Hypothalamus (tissue), 51 donors: Measurements from ENCODE around the gene TASOR.
A peak's percentile ranks its signal among the peaks of the same experiment; 100 is the strongest.
"Not testable (repeated sequence)": the region's sequence is repeated elsewhere in the genome, so short reads cannot be mapped to it uniquely, and the experiment has no call there.

Source experiments
- DNase-seq, 51 donors: peaks; one replicate each; lab custom pipeline; 2025; lab: John Stamatoyannopoulos, UW

TASOR gene, protein sequence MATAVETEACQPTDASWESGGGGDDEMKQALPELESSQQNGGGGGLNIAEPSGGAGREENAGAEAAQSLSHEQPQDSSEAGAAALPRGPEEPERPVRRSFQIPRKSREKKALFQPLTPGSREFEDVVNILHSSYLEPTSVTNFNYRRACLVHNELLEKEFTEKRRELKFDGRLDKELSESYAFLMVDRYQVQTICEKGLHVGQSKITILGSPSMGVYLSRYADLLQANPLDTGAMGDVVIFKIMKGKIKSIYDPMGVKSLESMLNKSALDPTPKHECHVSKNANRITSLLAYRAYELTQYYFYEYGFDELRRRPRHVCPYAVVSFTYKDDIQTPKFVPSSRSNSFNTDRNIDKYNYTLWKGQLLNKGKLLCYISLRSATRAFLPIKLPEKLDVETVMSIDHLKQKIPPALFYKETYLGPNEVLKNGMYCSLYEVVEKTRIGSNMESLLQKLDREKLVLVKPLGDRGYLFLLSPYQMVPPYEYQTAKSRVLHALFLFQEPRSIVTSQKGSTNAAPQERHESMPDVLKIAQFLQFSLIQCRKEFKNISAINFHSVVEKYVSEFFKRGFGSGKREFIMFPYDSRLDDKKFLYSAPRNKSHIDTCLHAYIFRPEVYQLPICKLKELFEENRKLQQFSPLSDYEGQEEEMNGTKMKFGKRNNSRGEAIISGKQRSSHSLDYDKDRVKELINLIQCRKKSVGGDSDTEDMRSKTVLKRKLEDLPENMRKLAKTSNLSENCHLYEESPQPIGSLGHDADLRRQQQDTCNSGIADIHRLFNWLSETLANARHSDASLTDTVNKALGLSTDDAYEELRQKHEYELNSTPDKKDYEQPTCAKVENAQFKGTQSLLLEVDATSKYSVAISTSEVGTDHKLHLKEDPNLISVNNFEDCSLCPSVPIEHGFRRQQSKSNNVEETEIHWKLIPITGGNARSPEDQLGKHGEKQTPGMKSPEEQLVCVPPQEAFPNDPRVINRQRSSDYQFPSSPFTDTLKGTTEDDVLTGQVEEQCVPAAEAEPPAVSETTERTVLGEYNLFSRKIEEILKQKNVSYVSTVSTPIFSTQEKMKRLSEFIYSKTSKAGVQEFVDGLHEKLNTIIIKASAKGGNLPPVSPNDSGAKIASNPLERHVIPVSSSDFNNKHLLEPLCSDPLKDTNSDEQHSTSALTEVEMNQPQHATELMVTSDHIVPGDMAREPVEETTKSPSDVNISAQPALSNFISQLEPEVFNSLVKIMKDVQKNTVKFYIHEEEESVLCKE (N-terminal part only)

DNA sequence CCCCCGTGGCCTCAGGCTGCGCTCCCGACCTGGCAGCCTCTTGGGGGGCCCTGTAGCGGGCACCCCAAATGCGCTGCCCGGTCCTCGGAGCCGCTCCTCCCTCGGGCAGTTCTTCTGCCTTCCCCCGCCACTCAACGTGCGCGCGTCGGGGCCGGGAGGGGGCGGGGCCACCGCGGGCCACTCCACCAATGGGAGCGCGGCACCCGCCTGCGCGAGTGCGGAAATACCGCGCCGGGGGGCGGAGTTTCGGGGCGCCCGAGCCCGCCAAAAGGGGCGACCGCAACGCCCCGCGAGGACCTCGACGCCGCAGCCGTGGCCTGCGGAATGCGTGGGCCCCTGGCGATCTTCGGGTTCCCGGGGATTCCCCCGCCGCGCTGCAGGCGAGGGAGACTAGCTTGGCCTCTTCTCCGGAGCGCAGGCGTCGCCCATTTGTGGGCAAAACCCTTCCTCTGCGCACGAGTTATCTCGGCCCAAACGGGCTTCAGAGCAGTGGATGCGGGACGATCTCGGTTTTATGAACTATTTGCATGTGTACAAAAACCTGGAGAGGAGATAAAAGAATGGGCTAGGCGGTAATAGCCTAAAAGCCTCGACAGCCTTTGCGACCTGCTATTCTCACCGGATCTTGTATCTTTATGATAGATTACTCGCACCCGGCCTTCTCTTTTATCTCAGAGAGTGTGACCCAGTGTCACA, at the start of gene TASOR:
Gene TASOR, minus strand, starts transcription at position 144 of the 696 bp plus-strand sequence. CDS start 259 bp downstream, outside the sequence.
- DNase-seq: peak in 49 of 51 donors; percentile 15 to 87 (median 67)

DNA sequence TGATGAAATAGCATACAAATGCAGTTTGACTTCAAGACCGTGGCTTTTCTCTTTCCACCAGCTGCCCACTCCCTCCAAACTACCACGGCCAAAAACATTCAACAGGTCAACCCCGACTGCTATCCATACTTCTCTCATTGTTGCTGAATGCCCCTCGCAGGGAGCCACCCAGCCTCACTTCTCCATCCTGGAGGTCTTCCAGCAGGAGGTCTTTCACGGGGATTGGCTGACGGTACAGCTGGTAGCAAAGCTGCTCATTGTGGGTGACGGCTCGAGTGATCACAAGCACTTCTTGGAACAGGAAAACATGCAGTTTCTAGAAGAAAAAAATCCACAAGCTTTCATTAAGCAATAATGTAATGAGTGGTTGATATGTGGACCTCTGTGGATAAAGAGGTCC, 49.0 kb upstream of the TASOR start:
- no peak for DNase-seq

DNA sequence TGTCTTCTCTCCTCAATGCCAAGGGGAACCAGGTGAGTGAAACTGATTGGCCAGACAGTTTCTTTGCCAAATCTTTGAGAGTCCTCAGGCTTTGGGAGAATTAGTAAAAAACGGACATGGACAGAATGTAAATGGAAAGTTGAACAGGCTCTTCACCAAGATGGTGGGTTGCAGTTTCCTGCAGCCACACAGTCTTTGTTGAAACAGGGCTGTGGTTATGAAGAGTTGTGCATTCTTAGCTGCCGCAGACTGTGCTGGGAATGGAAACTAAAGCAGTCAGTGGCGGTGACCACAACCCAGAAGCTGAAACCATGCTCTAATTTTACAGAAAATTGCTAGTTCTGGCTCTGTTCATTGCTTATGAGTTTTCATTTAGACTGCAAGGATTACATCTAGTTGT, 42.1 kb upstream of the TASOR start:
- DNase-seq: no peak

DNA sequence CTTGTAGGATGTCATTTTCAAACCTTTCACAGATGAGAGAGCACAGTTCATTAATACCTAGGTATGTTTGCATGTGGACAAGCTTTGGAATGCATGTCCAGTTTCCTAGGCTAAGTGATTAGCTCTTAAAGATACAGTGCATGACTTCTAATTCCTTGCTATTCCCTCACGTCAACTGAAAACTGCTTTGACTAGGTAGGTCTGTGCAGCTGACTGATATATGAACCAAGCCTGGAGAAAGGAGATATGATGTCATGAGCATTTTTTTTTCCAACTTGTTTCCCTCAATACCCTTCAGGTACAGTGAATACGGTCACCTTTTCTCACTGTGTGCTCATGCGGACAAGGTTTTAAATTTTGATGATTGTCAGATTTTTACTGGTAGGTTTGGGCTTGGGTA, 41.6 kb upstream of the TASOR start:
- no peak for DNase-seq

DNA sequence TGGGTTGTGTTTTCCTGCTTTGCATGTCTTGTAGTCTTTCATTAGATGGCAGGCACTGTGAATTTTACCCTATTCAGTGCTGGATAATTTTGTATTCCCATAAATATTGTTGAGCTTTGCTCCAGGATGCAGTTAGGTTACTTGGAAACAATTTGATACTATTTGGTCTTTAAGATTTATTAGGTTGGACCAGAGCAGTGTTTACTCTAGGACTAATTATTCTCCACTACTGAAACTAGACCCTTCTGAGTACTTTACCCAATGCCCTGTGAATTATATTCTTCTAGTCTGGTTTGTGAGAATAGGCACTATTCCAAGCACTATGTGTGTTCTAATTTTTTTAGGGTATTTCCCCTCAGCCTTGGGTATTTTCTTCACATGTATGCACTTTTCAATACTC, 37.8 kb upstream of the TASOR start:
- DNase-seq: no peak

DNA sequence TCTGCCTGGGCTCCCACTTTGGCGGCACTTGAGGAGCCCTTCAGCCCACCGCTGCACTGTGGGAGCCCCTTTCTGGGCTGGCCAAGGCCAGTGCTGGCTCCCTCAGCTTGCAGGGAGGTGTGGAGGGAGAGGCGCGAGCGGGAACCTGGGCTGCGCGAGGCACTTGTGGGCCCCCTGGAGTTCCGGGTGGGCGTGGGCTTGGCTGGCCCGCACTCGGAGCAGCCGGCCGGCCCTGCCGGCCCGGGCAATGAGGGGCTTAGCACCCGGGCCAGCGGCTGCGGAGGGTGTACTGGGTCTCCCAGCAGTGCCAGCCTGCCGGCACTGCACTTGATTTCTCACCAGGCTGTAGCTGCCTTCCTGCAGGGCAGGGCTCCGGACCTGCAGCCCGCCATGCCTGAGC, 35.7 kb upstream of the TASOR start:
- DNase-seq: not testable (repeated sequence)

DNA sequence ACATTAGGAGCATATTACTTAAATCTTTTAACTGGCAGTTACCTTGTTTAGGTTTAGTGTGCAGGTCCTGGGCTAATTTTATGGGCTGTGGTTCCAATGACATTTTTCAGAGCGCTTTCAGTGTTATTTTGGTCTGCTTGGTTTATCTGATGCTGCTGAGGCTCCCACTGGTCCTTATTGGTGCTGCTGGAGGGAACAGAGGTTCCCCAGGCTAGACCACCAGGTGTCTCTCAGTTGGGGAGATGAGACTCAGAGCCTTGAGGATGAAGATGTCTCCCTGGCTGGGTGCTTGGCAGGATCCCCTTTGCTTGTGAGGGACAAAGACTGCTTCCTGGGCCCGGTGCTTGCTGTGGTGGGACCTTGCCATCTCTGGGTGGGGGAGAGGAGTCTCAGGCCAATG, 28.3 kb upstream of the TASOR start:
- DNase-seq: no peak

DNA sequence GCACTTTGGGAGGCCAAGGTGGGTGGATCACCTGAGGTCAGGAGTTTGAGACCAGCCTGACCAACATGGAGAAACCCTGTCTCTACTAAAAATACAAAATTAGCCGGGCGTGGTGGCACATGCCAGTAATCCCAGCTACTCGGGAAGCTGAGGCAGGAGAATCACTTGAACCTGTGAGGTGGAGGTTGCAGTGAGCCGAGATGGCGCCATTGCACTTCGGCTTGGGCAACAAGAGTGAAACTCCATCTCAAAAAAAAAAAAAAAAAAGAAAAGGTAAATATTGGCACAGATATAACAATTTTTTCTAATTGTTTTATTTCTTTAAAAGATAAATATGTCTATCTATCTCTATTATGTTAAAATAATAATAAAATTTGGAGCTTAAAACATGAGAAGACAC, 24.3 kb upstream of the TASOR start:
- DNase-seq: not testable (repeated sequence)

DNA sequence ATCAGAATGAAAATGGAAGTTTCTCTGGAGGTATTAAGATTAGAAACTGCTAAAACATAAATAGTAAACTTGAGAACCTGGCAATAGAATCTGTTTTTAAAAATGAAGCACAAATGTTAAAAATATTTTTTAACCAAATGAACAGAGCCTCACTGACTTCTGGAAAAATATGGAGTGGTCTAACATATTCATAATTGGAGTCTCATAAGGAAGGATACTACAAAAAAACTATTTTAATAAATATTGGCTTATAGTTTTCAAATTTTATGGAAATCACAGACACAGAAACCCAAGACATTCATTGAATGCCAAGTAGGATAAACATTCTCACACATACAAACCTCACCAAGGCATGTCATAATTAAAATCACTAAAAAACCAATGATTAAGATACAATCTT, 23.6 kb upstream of the TASOR start:
- DNase-seq: no peak

DNA sequence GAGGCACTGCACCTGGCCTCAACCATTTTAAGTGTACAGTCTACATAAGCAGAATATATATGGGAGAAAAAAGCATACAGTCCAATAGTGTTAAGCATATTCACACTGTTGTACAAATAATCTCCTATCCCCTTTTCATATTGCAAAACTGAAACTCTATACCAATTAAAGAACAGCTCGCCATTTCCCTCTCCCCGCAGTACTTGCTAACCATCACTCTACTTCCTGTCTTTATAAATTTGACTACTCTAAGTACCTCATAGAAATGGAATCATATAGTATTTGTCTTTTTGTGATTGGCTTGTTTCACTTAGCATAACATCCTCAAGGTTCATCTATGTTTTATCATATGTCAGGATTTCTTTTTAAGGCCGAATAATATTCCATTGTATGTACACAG, 21.6 kb upstream of the TASOR start:
- DNase-seq: no peak

DNA sequence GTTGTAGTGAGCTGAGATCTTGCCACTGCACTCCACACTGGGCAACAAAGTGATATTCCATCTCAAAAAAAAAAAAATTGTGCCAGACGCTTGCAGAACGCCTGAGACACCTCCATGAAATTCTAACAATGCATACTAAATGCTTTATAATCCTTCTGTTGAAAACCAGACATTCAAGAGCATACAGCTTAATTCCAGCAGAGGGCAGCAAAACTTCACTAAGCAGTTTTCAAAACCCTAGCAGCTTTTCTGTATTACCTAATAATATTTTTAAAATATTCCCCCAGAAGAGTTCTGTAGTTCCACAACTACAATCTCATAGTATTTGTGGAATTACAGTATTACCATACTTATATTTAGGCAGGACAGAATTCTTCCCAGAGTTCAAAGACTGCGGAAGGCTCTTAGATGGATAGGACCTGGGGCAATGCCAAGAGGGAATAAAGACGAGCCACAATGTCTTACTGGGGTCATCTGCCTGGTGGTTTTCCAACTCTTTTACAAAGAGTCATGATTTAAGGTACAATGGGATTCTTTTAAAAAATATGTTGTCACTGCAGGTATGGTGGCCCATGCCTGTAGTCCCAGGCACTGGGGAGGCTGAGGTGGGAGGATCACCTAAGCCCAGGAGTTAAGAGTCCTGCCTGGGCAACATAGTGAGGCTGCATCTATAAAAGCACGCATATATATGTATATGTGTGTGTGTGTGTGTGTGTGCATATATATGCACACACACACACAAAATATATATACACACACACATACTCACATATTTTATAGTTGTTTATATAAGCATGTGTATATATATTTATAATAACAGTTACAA, 19.6 kb upstream of the TASOR start:
- DNase-seq: peak in 18 of 51 donors; percentile 1 to 71 (median 25)

DNA sequence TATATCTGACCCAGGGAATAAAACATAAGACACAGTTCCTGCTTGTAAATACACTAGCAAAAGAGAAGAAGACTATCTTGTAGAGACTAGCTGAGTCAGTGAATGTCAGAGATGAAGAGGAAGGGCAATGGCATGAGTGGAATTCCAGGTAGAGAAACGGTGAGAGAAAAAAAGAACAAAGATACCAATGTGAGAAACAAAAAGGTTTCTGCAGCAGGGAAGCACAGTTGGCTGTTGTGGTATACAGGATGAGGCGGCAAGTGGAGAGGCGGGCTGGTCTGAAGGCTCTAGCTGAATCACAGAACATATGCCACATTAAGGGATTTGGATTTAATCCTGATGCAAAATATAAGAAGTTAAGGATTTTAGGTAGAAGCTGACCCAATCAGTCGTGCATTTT, 17.1 kb upstream of the TASOR start:
- DNase-seq: peak in 1 of 51 donors; percentile 1

DNA sequence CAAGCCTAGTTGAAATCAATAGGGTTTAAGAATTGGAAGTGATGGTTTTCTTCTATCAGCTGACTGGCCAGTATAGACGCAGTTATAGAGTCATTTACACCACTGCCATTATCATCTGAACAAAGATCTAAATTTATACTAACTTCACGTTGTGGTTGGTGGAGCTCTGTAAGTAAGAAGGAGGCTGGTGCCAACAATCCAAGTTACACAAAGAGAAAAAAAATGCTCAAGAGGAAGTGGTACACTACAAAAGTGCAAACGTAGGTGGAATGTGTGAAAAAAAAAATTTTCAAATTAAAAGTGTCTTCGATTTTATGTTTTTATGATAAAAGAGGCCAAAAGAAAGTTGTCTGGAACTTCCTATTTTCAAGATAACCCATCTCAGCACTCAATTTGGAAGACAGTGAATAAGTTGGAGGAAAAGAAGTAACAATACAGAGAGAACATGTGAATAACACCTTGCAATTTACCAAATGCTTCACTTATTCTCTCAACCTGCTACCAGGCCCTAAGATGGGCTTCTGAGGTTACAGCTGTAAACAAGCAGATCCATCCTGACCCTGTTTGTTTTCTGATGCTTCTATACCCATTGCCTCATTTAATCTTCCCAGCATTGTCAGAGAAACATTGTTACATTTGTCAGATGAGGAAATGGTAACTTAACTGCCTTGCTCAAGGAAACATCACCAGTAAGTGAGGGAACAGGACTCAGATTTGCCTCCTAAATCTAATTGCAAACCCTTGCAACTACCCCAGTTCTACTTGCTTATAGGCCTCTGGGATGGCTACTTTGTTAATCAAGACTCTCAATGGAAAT, 12.0 kb upstream of the TASOR start:
- DNase-seq: no peak

DNA sequence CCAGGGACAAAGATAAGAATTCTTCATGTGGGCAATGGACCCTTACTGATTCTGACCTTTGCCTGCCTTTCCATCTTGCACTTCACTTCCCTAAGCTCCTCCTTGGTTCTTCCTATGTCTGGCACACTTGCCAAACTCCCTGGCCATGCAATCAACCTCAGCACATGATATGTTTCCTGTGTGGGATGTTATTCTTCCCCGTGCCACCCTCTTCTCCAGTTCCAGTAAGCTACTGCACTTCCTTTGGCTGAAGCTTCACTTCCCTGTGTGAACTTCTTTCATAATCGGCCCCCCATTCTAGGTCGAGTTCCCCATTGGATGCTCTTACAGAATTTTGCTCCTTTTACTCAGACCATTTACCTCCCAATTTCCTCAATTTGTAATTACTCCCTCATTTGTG, 10.7 kb upstream of the TASOR start:
- DNase-seq: no peak

DNA sequence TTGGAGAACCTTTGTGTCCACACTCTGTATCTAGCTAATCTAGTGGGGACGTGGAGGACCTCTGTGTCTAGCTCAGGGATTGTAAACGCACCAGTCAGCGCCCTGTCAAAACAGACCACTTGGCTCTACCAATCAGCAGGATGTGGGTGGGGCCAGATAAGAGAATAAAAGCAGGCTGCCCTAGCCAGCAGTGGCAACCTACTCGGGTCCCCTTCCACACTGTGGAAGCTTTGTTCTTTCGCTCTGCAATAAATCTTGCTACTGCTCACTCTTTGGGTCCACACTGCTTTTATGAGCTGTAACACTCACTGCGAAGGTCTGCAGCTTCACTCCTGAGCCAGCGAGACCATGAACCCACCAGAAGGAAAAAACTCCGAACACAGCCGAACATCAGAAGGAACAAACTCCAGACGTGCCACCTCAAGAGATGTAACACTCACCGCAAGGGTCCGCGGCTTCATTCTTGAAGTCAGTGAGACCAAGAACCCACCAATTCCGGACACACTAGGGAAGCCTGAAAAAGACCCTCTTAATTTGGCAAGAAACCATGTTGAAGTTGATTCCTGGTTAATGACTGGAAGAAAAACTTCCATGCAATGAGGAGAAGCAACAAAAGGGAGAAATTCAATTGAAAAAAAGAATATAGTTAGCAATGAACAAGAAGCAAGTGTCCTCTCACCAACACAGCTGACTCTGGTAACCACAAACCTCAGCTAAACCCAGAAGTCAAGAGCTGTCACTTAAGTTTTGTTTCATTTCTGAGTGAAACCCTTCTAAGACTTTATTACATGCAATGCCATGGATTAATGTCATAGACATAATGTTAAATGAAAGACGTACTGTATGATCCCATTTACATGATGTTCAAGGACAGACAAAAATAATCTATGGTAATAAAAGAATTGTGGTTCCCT, 9.7 kb upstream of the TASOR start:
- DNase-seq: not testable (repeated sequence)

DNA sequence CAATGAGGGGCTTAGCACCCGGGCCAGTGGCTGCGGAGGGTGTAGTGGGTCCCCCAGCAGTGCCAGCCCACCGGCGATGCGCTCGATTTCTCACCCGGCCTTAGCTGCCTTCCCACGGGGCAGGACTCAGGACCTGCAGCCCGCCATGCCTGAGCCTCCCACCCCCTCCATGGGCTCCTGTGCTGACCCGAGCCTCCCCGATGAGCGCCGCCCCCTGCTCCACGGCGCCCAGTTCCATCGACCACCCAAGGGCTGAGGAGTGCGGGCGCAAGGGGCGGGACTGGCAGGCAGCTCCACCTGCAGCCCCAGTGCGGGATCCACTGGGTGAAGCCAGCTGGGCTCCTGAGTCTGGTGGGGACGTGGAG, 8.9 kb upstream of the TASOR start:
- DNase-seq: not testable (repeated sequence)

DNA sequence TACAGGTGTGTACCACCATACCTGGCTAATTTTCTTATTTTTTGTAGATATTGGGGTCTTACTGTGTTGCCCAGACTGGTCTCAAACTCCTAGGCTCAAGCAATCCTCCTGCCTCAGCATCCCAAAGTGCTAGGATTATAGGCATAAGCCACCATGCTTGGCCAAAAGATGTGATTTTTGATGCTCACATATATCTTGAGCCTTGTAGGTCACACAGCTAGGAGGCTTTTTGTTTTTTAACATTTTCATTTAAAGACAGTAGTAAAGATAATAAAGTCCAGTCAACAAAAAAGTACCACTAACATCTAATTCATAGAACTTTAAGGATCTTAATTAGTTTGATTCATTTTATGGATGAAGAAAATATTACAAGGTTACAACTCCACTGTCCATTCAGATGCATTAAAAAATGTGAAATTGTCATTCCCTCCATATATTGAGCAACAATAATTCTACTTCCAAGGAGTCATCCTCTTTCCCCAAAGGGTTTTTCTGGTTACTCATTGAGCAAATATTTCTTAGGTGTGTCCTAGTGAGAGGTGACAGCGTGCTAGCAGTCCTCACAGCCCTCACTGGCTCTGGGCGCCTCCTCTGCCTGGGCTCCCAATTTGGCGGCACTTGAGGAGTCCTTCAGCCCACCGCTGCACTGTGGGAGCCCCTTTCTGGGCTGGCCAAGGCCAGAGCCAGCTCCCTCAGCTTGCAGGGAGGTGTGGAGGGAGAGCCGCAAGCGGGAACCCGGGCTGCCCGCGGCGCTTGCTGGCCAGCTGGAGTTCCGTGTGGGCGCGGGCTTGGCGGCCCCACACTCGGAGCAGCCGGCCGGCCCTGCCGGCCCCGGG, 8.3 kb upstream of the TASOR start:
- DNase-seq: no peak
